Panc1 (cell line): ENCODE results near the gene CLTC. TPM values are rescaled to one million over a fixed set of nuclear protein-coding genes. Genes with fewer than 3 reads are reported as not detected.

Experiments used
- ATAC-seq: fragments of 200-7000 bp; cut with Tn5 transposase; 2 replicates; pipeline ENCODE4 v1.9.1; 2020; ENCODE audit warnings: mild to moderate bottlenecking, moderate library complexity
- BruUV-seq: library from RNA; stranded (reverse); fragments of 400-500 nt; replicated peaks from 2 replicates; lab custom pipeline; 2021; lab: Mats Ljungman, UMichigan
- CTCF ChIA-PET: fragments of 300-600 bp; sonication (Branson Sonifier 250); formaldehyde crosslinking; loops from one replicate; lab custom pipeline; 2022; ENCODE audit warnings: antibody characterized with exemption; lab: Charles Lee
- POLR2A ChIA-PET: fragments of 300-600 bp; sonication (Branson Sonifier 250); formaldehyde crosslinking; loops from one replicate; lab custom pipeline; 2022; ENCODE audit warnings: antibody characterized with exemption; lab: Charles Lee
- DNase-seq: peaks from one replicate; pipeline ENCODE4 v3.0.0-alpha.2; 2010; ENCODE audit warnings: low read depth, low spot score
- H3K27ac ChIP-seq: 2 replicates; pipeline ENCODE4 v1.5.1; 2011; ENCODE audit warnings: mild to moderate bottlenecking, low read length, inconsistent platforms
- H3K27me3 ChIP-seq: fragments of 200-500 bp; sonication (Bioruptor generic); 2 replicates; pipeline ENCODE4 v1.6.0; 2014; ENCODE audit warnings: low read length, inconsistent platforms; ENCODE audit not compliant: control insufficient read depth, insufficient read depth
- H3K36me3 ChIP-seq: fragments of 200-500 bp; sonication (Bioruptor generic); 2 replicates; pipeline ENCODE4 v1.5.1; 2014; ENCODE audit warnings: inconsistent platforms, mild to moderate bottlenecking, low read length, moderate library complexity; ENCODE audit not compliant: control insufficient read depth, insufficient read depth
- H3K4me1 ChIP-seq: 2 replicates; pipeline ENCODE4 v1.5.1; 2011; ENCODE audit warnings: inconsistent platforms, mild to moderate bottlenecking, low read length, moderate library complexity; ENCODE audit not compliant: control insufficient read depth, insufficient read depth
- H3K4me3 ChIP-seq, 2 experiments: 2 replicates each; pipeline ENCODE4 v1.5.1; 2011 to 2012; ENCODE audit warnings: low read depth in 2 of 2, low read length in 2 of 2, mild to moderate bottlenecking in 2 of 2, inconsistent platforms in 1 of 2, moderate library complexity in 1 of 2
- H3K9me3 ChIP-seq: fragments of 200-500 bp; sonication (Bioruptor generic); 2 replicates; pipeline ENCODE4 v1.5.1; 2014; ENCODE audit warnings: low read depth, mild to moderate bottlenecking, inconsistent platforms, low read length, moderate library complexity; ENCODE audit not compliant: control insufficient read depth, insufficient read depth
- POLR2AphosphoS5 ChIP-seq: IDR thresholded peaks from 2 replicates; pipeline ENCODE4 v1.6.1; 2012; ENCODE audit warnings: mild to moderate bottlenecking, low read depth, low read length, moderate library complexity
- SIN3A ChIP-seq: IDR thresholded peaks from 2 replicates; pipeline ENCODE4 v1.6.1; 2012; ENCODE audit warnings: low read depth, mild to moderate bottlenecking, low read length, moderate library complexity, borderline replicate concordance; ENCODE audit not compliant: insufficient read depth
- TCF7L2 ChIP-seq: IDR thresholded peaks from 2 replicates; pipeline ENCODE4 v1.6.1; 2011; ENCODE audit warnings: mild to moderate bottlenecking, low read depth, low read length, inconsistent platforms
- in situ Hi-C: cut with HindIII; loops from 2 replicates; pipeline ENCODE4 v1.10.0; 2016; ENCODE audit warnings: low sequenced_read_pairs, low pct_unique_long_range_greater_than_20kb
- intact Hi-C: fragments of 100-400 bp; cut with micrococcal nuclease; formaldehyde crosslinking; loops from one replicate; pipeline ENCODE4 v1.10.0; 2022; ENCODE audit not compliant: unreplicated experiment
- total RNA-seq: library from RNA; stranded (reverse); gene quantifications from one replicate; pipeline ENCODE4 v1.2.1, GENCODE V29; 2021; ENCODE audit not compliant: unreplicated experiment
- TF ChIP-seq, protein P1 (sequence below): fragments of 450-650 bp; IDR thresholded peaks from 2 replicates; pipeline ENCODE4 v1.5.1; 2017; ENCODE audit warnings: mild to moderate bottlenecking
- TF ChIP-seq, protein P2 (sequence below), 2 experiments: IDR thresholded peaks; 2 replicates each; pipeline ENCODE4 v1.6.1; 2011 to 2012; ENCODE audit warnings: low read depth in 2 of 2, control low read depth in 1 of 2, low read length in 1 of 2, mild to moderate bottlenecking in 1 of 2, moderate library complexity in 1 of 2; ENCODE audit not compliant: insufficient read depth in 1 of 2

The CLTC gene
- total RNA-seq, 1 experiment from 2014 or later: 221 TPM

DNA sequence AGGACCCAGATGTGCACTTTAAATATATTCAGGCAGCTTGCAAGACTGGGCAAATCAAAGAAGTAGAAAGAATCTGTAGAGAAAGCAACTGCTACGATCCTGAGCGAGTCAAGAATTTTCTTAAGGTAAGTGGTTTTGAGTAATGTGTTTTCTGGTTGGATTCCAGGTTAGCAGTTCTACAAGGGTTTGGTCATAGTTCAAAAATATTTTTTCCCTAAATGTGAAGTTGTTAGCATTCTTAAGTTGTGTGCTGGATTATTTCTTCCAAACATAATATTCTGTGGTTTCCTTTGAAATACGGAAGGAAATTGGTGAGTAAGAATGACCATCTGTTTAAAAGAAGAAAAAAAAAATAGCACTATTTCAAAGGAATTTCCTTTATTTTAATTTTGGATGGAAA is 49.1 kb downstream of the CLTC start:
- CTCF ChIA-PET: interaction anchor here (0.6 kb wide), 1 partner anchor 186 kb away, joined by 7 read pairs; no protein-coding TSS in a partner anchor
- H3K27ac ChIP-seq: peak overlapping the region; percentile 29; the same call in 1 of the 2 replicates
- H3K4me3 ChIP-seq: no peak overlapping the region
- H3K4me1 ChIP-seq: peaks cover 3% of the 10 kb centered on the region
- POLR2A ChIA-PET: no interaction called here
- no TSS peak for BruUV-seq
- intact Hi-C loops (no loop called here), in situ Hi-C loops (no loop called here)
- ATAC-seq (no peak), DNase-seq (no peak)
- no peaks in the 10 kb centered on the region for H3K9me3 ChIP-seq
- no peaks in the 10 kb centered on the region for H3K27me3 ChIP-seq
- no peak for TF ChIP-seq POLR2AphosphoS5
- TF ChIP-seq, protein P1, sequence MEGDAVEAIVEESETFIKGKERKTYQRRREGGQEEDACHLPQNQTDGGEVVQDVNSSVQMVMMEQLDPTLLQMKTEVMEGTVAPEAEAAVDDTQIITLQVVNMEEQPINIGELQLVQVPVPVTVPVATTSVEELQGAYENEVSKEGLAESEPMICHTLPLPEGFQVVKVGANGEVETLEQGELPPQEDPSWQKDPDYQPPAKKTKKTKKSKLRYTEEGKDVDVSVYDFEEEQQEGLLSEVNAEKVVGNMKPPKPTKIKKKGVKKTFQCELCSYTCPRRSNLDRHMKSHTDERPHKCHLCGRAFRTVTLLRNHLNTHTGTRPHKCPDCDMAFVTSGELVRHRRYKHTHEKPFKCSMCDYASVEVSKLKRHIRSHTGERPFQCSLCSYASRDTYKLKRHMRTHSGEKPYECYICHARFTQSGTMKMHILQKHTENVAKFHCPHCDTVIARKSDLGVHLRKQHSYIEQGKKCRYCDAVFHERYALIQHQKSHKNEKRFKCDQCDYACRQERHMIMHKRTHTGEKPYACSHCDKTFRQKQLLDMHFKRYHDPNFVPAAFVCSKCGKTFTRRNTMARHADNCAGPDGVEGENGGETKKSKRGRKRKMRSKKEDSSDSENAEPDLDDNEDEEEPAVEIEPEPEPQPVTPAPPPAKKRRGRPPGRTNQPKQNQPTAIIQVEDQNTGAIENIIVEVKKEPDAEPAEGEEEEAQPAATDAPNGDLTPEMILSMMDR: no peak
- TF ChIP-seq, protein P2, sequence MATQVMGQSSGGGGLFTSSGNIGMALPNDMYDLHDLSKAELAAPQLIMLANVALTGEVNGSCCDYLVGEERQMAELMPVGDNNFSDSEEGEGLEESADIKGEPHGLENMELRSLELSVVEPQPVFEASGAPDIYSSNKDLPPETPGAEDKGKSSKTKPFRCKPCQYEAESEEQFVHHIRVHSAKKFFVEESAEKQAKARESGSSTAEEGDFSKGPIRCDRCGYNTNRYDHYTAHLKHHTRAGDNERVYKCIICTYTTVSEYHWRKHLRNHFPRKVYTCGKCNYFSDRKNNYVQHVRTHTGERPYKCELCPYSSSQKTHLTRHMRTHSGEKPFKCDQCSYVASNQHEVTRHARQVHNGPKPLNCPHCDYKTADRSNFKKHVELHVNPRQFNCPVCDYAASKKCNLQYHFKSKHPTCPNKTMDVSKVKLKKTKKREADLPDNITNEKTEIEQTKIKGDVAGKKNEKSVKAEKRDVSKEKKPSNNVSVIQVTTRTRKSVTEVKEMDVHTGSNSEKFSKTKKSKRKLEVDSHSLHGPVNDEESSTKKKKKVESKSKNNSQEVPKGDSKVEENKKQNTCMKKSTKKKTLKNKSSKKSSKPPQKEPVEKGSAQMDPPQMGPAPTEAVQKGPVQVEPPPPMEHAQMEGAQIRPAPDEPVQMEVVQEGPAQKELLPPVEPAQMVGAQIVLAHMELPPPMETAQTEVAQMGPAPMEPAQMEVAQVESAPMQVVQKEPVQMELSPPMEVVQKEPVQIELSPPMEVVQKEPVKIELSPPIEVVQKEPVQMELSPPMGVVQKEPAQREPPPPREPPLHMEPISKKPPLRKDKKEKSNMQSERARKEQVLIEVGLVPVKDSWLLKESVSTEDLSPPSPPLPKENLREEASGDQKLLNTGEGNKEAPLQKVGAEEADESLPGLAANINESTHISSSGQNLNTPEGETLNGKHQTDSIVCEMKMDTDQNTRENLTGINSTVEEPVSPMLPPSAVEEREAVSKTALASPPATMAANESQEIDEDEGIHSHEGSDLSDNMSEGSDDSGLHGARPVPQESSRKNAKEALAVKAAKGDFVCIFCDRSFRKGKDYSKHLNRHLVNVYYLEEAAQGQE (IDR thresholded peaks at IDR 0.05; ENCODE audit: insufficient read depth in 1 of 2, low read depth in 2 of 2, low read length in 1 of 2): no peak
- TF ChIP-seq TCF7L2: no peak
- TF ChIP-seq SIN3A: no peak
- peaks cover 47% of the 10 kb centered on the region for H3K36me3 ChIP-seq

DNA sequence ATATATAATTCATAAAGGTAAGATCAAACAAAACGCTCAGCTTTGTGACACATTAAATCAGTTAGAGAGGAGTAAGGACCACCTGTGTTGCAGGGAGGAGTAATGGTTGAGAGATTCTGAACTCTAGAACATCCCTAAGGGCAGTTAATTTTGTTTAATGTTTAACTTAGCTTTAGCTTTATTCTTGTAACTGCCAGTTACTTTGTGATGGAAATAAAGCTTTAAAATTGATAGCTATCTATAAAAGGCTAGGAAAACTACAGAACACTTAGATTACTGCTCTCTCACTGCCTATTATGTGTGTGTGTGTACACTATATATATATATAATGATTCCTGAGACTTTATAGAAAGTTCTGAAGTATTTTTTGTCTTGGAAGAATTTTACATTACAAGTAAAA is 49.7 kb downstream of the CLTC start:
- ChIA-PET CTCF (no interaction called here), POLR2A (no interaction called here)
- no peak overlapping the region for H3K27ac ChIP-seq
- intact Hi-C loops (no loop called here), in situ Hi-C loops (no loop called here)
- H3K4me1 ChIP-seq: peaks cover 3% of the 10 kb centered on the region
- ATAC-seq: no peak
- peaks cover 49% of the 10 kb centered on the region for H3K36me3 ChIP-seq
- no peaks in the 10 kb centered on the region for H3K9me3 ChIP-seq
- DNase-seq: no peak
- no peaks in the 10 kb centered on the region for H3K27me3 ChIP-seq
- BruUV-seq: no TSS peak
- no peak overlapping the region for H3K4me3 ChIP-seq
- TF ChIP-seq SIN3A (no peak), POLR2AphosphoS5 (no peak), TCF7L2 (no peak)
- TF ChIP-seq, protein P1: no peak
- TF ChIP-seq, protein P2 (IDR thresholded peaks at IDR 0.05; ENCODE audit: insufficient read depth in 1 of 2, low read depth in 2 of 2, low read length in 1 of 2): no peak
